GM18505 (cell line): ENCODE results near the gene AARSD1.
"Not testable (repeated sequence)": the region's sequence is repeated elsewhere in the genome, so short reads cannot be mapped to it uniquely, and the experiment has no call there.

Experiments
- ATAC-seq: cut with Tn5 transposase; IDR thresholded peaks from one replicate; pipeline ENCODE4 v1.9.1; 2021; ENCODE audit not compliant: unreplicated experiment
- POLR2A ChIP-seq: IDR thresholded peaks from 4 replicates; pipeline ENCODE4 v1.6.1; 2011; ENCODE audit warnings: borderline replicate concordance; ENCODE audit not compliant: insufficient read depth, insufficient read length; ENCODE audit errors: extremely low read depth

The AARSD1 gene

GRCh38 chr17:42964161-42964932 lies at the start of gene AARSD1:
TSS of gene AARSD1 (minus strand) at chr17:42964454. CDS start at chr17:42964440, 14 bp downstream.
- peak; percentile 73 for ATAC-seq
- TF ChIP-seq POLR2A: peak; percentile 93

GRCh38 chr17:43013296-43013695 lies 49.0 kb upstream of the AARSD1 start:
- no peak for ATAC-seq
- no peak for TF ChIP-seq POLR2A

GRCh38 chr17:43011728-43012472 lies 47.6 kb upstream of the AARSD1 start:
- TF ChIP-seq POLR2A: no peak
- ATAC-seq: no peak

- ATAC-seq: no peak
- no peak for TF ChIP-seq POLR2A
Observed at GRCh38 chr17:43010667-43011308, 46.5 kb upstream of the AARSD1 start.

GRCh38 chr17:43006639-43007551 lies 42.6 kb upstream of the AARSD1 start, which contains the start of gene IFI35:
TSS of gene IFI35 (plus strand) at chr17:43006784. CDS start at chr17:43006948, 164 bp downstream.
- peak; percentile 81 for ATAC-seq
- peak; percentile 78 for TF ChIP-seq POLR2A

- TF ChIP-seq POLR2A: no peak
- ATAC-seq: no peak
Observed at GRCh38 chr17:43003542-43004172, 39.4 kb upstream of the AARSD1 start.

GRCh38 chr17:43000894-43001293 lies 36.6 kb upstream of the AARSD1 start:
- not testable (repeated sequence) for ATAC-seq

- no peak for ATAC-seq
- TF ChIP-seq POLR2A: no peak
Observed at GRCh38 chr17:42999003-42999525, 34.8 kb upstream of the AARSD1 start.

GRCh38 chr17:42997984-42998938 lies 34.0 kb upstream of the AARSD1 start, which contains the start of gene RPL27:
TSS of gene RPL27 (plus strand) at chr17:42998419. CDS start at chr17:42998751, 332 bp downstream.
- ATAC-seq: peak; percentile 90
- peak; percentile 97 for TF ChIP-seq POLR2A

- TF ChIP-seq POLR2A: no peak
- ATAC-seq: no peak
Observed at GRCh38 chr17:42997390-42997983, 33.2 kb upstream of the AARSD1 start.

GRCh38 chr17:42993913-42994312 lies 29.7 kb upstream of the AARSD1 start:
- ATAC-seq: not testable (repeated sequence)

- TF ChIP-seq POLR2A: no peak
- no peak for ATAC-seq
Observed at GRCh38 chr17:42992872-42993271, 28.6 kb upstream of the AARSD1 start.
